DMS79 treated with DMSO at 0.1 percent for 48 hours (cell line): ENCODE data around the gene BORCS8.
"Not testable (repeated sequence)": the region's sequence is repeated elsewhere in the genome, so short reads cannot be mapped to it uniquely, and the experiment has no call there.

Experiments used
- DNase-seq: peaks from one replicate; lab custom pipeline; 2025; lab: John Stamatoyannopoulos, UW

The BORCS8 gene

DNA sequence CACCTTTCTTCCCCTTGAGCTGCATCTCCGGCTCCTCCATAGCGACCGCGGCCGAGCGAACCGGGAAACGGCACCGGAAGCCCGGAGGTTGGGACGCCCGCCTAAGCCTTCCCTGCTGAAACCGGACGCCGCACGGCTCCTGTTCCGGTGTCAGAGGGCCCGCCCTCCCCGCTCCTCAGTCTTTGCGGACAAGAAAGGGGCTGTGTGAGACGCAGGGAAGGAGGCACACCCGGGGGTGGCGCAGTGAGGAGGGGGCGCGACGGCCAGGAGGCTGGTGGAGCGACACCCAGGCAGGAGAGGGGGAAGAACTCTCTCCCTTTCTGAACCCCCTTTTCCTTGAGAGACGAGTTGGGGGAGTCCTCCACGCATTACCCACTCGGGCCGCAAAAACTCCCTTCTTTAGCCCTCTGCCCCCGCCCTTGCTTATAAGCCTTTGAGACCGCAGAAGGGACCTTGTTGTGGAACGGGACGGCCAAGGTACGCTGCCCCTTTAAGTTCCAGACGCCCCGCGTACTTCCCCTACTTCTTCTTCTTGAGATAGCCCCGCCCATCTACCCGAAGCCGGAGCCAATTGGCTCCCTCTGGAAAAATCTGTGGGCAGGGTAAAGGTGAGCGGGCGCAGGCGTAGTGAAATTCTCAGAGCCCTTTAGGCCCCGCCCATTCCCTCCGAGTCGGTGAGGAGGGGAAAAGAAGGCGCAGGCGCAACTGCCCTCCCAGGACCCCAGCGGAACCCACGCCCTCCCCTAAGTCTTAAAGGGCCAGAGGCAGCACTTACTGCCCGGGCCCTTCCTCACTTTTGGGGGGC, at the start of gene BORCS8, which contains the start of gene RFXANK:
Gene BORCS8, minus strand, starts transcription at position 75 of the 805 bp plus-strand sequence. Its CDS starts 35 bp downstream, at position 40.
Gene RFXANK, plus strand, starts transcription at position 181 of the 805 bp plus-strand sequence. CDS start 1,689 bp downstream, outside the sequence.
- peak; percentile 98 for DNase-seq

DNA sequence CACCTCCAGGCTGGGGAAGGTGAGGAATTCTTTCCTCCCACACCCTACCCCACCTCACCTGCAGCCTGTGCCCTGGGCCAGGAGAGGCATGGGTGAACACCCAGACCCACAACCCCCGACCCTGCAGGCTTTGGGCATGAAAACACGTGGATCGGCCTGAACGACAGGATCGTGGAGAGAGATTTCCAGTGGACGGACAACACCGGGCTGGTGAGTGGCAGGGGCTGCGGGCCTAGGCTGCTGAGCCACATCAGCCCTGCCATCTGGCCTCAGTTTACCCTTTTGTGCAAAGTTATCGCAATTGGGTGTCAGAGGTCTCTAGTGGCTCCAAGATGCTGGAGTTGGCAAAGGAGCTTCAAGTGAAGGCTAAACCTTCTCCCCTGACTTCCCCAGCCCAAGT, 48.5 kb upstream of the BORCS8 start:
- DNase-seq = no peak

DNA sequence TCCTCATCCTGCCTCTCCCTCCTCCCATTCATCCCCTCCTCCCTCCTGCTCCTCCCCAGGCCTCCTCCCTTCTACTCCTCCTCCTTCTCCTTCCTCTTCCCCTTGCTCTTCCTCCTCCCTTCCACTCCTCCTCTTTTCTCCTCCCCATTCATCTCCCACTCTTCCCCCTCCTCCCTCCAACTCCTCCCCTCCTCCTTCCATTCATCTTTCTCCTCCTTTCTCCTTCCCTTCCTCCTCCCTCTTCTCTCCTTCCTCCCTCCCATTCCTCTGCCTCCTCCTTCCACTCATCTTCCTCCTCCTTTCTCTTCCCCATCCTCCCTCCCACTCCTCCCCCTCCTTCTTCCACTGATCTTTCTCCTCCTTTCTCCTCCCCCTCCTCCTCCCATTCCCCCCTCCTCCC, 47.7 kb upstream of the BORCS8 start:
- DNase-seq = no peak

DNA sequence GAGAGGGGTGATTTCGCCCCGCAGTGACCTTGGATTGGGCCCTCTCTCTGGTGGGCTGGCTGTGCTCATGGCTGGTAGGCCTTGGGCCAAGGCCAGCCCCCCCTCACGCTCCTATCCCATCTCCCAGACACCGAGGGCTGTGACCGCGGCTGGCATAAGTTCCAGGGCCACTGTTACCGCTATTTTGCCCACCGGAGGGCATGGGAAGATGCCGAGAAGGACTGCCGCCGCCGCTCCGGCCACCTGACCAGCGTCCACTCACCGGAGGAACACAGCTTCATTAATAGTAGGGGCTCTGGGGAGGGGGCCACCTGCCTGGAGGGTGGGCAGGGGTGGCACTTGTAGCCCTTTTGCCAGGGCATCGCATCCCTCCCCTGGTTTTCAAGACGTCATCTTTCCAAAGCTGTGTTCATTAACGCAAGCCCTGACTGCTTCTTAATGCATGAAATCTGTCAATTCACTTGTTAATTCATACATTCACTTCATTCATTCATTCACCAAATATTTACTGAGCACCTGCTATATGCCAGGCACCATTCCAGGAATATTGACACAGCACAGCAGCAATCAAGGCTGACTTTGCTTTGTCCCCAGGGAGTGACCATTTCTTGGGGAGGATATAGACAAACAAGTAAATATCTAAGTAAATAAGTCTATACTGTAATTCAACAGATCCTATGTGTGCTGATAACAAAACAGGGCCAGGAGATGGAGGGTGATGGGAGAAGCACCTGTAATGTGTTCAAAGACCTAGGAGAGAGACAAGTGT, 46.4 kb upstream of the BORCS8 start:
- DNase-seq = no peak

DNA sequence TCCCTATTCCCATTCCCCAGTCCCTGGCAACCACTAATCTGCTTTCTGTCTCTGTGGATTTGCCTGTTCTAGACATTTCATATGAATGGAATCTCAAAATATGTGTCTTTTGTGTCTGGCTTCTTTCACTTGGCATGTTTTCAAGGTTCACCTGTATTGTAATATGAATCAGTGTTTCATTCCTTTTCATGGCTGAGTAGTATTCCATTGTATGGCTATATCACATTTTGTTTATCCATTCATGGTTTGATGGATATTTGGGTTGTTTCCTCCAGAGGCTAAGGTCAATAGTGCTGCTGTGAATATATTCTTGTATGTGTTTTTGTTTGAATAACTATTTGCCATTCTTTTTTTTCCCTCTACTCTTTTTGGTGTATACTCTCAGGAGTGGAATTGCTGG, 44.2 kb upstream of the BORCS8 start:
- DNase-seq = no peak

DNA sequence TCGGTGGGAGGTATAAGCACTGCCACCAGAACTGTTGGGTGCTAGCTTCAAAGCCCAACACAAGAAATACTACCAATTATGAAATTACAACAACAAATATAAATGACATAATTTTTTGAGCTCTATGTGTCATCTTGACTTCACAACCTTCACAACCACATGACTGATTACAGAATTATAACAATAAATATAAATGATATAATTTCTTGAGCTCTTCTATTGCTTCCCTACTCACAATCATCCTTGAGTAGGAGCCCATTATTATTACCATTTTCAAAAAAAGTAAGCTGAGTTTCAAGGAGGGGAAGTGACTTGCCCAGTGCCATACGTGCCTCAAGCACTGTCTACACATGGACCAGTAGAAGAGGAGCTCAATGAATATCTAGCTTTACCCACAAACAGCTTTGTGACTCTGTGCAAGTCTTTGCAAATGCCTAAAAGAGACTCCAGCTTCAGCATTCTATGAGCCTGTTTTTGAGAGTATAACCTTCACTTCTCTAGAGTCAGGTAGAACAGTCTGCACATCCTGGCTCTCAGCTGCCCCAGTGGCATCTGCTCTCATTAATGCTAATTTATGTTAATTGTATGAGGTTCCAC, 42.4 kb upstream of the BORCS8 start:
- DNase-seq = no peak

DNA sequence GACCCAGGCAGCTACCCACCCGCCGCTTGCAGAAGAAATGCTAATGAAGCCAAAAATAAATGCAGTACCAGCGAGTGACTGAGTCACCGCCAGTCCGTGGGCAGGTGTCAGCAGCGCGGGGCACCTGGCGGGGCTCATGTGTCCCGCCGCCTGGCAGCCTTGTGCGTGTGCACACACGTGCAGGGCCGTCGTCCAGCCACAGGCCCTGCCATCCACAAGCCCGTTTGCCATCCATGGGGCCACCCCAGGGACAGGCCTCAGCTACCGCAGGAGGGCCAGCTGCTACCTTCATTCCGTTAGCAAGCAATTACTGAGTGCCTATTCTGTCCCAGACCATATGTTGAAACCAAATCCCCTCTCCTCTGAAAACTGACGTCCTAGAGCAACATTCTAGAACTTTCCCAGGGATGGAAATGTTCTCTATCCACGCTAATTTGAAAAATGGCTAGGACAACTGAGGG, 40.3 kb upstream of the BORCS8 start:
- DNase-seq = no peak

DNA sequence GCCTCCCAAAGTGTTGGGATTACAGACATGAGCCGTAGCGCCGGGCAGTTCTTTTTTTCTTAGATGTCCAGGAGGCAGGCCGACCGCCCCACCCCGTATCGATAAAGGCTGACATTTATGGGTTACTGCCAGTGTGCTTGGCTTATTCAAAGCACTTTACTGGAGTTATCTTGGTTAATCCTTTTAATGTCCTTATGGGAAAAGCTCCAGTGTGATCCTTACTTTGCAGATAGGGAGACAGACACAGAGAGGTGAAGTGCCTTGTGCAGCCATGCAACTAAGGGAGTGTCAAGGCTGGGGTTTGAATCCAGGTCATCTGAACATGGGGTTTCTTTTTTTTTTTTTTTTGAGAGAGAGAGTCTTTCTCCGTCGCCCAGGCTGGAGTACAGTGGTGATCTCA, 39.0 kb upstream of the BORCS8 start:
- no peak for DNase-seq

DNA sequence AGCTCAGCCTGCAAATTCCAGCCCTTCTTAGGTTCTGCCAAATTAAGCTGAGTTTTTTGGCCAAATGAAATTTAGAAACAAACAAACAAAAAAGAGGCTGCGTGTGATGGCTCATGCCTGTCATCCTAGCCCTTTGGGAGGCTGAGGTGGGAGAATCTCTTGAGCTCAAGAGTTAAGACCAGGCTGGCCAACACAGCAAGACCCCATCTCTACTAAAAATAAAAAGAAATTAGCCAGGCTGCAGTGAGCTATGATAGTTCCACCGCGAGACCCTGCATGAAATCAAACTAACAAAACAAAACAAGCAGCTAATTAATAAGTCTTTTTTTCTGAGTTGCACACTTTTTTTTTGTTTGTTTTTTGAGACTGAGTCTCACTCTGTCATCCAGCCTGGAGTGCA, 37.7 kb upstream of the BORCS8 start:
- DNase-seq = no peak

DNA sequence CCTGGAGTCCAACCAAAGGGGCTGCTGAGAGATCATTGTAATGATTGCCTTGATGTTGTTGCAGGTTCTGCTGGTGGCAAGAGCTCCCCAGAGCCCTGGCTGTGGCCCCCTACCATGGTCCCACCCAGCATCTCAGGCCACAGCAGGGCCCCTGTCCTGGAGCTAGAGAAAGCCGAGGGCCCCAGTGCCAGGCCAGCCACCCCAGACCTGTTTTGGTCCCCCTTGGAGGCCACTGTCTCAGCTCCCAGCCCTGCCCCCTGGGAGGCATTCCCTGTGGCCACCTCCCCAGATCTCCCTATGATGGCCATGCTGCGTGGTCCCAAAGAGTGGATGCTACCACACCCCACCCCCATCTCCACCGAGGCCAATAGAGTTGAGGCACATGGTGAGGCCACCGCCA, 35.3 kb upstream of the BORCS8 start:
- DNase-seq = no peak

DNA sequence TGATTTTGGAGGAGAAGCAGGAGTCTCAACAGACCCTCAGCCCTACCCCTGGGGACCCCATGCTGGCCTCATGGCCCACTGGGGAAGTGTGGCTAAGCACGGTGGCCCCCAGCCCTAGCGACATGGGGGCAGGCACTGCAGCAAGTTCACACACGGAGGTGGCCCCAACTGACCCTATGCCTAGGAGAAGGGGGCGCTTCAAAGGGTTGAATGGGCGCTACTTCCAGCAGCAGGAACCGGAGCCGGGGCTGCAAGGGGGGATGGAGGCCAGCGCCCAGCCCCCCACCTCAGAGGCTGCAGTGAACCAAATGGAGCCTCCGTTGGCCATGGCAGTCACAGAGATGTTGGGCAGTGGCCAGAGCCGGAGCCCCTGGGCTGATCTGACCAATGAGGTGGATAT, 34.7 kb upstream of the BORCS8 start:
- no peak for DNase-seq

DNA sequence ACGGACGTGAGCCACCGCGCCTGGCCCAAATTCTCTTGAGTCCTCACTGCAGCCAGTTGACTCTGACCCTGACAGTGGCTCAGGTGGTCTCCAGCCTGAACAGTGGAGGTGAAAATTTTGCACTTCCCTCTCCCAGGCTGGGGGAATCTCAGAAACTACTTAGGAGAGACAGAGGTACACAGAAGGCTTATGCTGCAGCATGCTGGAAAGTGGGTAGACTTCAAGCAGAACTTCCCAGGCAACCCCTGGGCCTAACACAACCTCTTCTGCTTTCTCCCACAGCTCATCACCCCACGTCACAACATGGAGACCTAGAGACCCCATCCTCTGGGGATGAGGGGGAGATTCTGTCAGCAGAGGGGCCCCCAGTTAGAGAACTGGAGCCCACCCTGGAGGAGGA, 34.3 kb upstream of the BORCS8 start:
- no peak for DNase-seq

DNA sequence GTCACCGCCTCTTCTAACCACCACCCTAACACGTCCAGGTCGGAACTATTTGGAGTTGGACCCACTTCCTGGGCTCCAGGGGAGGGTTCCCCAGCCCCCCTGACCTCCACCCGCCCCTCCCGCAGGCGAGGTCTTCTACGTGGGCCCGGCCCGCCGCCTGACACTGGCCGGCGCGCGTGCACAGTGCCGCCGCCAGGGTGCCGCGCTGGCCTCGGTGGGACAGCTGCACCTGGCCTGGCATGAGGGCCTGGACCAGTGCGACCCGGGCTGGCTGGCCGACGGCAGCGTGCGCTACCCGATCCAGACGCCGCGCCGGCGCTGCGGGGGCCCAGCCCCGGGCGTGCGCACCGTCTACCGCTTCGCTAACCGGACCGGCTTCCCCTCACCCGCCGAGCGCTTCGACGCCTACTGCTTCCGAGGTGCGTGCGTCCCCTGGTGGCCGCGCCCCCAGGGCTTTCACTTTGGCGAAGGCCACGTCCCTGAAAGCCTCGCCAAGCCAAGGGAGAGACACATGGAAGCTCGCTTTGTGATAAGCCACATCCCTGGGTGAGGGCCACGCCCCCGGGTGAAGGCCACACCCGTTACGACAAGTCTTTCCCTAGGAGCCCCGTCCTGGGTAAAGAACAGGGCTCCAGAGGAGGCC, 33.0 kb upstream of the BORCS8 start:
- DNase-seq = no peak

DNA sequence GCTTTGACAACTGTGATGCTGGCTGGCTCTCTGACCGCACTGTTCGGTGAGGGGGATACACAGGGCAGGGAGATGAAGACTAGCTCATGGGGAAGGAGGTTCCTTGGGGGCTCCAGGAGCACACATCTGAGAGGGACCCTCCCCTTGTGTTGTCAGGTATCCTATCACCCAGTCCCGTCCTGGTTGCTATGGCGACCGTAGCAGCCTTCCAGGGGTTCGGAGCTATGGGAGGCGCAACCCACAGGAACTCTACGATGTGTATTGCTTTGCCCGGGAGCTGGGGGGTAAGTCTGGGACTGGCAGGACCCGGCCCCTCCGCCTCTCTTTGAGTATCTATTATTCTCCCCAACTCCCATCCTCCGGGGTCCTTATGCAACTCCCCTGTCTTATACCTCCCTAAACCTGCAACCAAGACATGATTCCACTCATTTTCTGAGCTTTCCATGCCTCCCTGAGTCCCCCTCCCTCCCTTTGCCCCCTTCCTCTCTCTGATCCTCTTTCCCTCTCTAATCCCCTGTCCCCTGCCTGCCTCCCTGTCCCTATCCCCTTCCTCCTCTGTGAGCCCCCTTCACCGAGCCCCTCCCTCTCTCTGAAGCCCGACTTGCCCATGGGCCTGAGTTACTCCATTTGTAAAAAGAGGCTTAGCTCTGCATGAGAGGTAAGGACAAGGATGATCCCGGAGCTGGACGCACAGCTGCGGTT, 32.3 kb upstream of the BORCS8 start:
- DNase-seq = no peak

DNA sequence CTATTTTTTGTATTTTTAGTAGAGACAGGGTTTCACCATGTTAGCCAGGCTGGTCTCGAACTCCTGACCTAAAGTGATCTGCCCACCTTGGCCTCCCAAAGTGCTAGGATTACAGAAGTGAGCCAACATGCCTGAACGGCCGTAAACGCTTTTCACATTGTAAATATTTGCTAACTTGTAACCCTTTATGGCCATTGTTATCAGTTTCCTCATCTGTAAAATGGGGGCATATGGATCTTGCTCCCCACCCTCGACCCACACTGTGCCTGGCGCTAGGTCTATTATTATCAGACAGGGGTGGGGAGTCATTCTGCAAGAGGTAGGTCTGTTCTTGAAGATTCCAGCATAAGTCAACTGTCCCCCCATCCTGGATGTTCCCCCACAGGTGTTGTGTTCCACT, 31.7 kb upstream of the BORCS8 start:
- DNase-seq = no peak

DNA sequence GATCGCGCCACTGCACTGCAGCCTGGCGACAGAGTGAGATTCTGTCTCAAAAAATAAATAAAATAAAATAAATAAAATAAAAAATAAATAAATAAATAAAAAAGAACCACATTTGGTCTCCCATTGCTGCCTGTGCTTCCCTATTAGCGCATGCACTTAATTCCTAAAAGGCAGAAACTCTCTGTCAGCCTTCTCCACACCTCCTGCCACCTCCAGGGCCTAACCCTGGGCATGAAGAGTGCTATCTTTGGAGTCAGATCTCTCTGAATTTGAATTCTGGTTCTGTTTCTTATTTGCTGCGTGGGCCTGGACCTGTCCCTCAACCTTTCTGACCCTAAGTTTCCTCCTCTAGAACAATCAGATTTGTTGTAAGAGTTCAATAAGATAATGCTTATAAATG, 31.1 kb upstream of the BORCS8 start:
- DNase-seq = no peak

DNA sequence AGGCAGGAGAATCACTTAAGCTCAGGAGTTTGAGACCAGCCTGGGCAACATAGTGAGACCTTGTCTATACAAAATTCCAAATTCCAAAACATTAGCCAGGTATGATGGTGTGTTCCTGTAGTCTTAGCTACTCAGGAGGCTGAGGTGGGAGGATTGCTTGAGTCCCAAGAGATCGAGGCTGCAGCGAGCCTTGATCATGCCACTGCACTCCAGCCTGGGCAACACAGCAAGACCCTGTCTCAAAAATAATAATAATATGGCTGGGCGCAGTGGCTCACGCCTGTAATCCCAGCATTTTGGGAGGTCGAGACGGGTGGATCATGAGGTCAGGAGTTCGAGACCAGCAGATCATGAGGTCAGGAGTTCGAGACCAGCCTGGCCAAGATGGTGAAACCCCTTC, 29.0 kb upstream of the BORCS8 start:
- not testable (repeated sequence) for DNase-seq

DNA sequence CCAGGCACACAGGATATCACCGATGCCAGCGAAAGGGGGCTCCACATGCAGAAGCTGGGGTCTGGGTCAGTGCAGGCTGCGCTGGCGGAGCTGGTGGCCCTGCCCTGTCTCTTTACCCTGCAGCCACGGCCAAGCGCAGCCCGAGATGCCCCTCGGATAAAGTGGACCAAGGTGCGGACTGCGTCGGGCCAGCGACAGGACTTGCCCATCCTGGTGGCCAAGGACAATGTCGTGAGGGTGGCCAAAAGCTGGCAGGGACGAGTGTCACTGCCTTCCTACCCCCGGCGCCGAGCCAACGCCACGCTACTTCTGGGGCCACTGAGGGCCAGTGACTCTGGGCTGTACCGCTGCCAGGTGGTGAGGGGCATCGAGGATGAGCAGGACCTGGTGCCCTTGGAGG, 27.0 kb upstream of the BORCS8 start:
- DNase-seq = no peak

DNA sequence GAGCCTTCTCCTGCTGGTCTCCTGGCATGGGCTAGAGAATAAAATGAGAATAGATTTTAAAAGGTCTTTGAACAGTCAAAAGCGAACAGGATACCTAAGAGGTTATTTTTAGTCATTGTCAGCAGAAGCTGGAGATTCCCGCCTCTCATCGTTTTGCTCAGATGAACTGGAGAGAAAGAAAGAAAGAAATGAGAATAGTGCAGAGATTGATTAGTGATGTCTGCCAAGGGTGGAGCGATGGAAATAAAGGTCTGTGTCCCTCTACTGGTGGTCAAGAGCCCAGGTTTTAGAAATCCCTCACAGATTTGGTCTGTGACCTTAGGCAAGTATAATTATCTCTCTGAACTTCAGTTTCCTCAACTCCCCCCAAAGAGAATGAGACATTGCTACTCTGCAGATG, 25.1 kb upstream of the BORCS8 start:
- DNase-seq = no peak

DNA sequence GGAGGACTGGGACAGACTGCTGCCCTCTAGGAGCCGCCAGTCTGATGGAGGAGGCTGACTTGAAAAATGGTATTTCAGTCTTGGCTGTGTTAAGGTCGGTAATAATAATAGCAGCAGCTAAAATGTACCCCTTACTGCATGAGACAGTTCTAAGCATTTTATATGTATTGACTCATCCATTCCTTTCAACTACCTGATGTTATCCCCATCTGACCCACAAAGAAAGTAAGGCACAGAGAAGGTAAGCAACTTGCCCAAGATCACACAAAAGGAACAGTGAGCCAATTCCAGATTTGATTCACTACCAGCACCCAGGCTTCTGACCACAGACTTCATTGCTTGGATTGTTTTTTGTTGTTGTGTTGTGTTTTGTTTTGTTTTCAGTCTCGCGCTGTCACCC, 23.8 kb upstream of the BORCS8 start:
- no peak for DNase-seq

DNA sequence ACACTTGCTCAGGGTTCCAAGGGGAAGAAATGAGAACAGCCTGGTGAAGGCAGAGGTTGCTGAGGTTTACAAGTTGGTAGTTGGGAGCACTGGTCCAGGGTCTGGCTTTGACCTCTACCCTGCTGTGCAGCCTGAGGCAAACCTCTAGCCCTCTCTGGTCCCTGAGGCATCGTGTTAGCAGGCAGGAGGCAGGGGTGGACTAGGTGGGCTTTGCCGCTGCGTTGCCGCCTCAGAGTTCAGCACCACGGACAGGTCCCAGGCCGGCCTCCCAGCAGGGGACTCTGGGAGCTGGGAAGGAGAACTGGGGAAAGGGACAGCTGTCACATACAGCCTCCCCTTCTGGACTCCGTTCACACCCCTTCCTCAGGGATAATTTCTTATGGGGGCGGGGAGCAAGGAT, 22.9 kb upstream of the BORCS8 start:
- DNase-seq = no peak

DNA sequence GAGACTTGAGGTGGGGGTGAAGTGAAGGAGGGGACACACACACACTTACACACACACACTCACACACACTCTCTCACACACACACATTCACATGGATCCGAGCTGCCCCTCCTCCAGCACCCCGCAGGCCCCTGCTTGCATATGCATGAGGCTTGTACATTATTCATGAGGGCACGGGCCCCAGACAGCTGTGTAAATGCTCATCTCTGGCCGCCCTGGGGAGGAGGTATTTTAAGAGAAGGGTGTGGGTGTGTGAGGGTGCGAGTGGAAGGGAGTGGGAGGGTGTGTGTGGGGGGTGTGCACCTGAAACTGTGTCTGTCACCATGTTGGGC, 22.2 kb upstream of the BORCS8 start:
- DNase-seq = no peak
